Measurements from ENCODE around the gene MTHFR. TPM values are rescaled to one million over a fixed set of nuclear protein-coding genes. Genes with fewer than 3 reads are reported as not detected.

Gene MTHFR
- total and polyA plus RNA-seq, 2 of the 4 experiments (the other 2 are of a cell fraction) = 7.3 to 7.4 TPM

- no peak overlapping the region for H2BK15ac ChIP-seq (ENCODE audit: low read depth, low read length)
- in situ Hi-C loops (cut with MboI; ENCODE audit: low sequenced_read_pairs) = no loop called here
- no peak overlapping the region for H3K56ac ChIP-seq (ENCODE audit: extremely low read depth, insufficient read depth, low read length)
- no TSS peak for BruUV-seq (replicated peaks)
- H2BK20ac ChIP-seq (ENCODE audit: low read depth, low read length) = no peak overlapping the region
- no peak overlapping the region for H3K4ac ChIP-seq (ENCODE audit: low read depth, low read length)
- H3K27me3 ChIP-seq (ENCODE audit: control insufficient read depth, insufficient read depth, low read length) = no peaks in the 10 kb centered on the region
- no peak overlapping the region for H3K27ac ChIP-seq (ENCODE audit: insufficient read depth, low read length)
- peaks cover 4 to 38% of the 10 kb centered on the region in 2 experiments; a peak in 3 of 4 replicates for H3K79me1 ChIP-seq (ENCODE audit: low read depth in 1 of 2, low read length in 2 of 2)
- H3K23ac ChIP-seq (ENCODE audit: low read depth, low read length) = no peak overlapping the region
- H2AK5ac ChIP-seq (ENCODE audit: low read depth, low read length) = no peak overlapping the region
- no peak overlapping the region for H3K14ac ChIP-seq (replicated peaks; ENCODE audit: low read depth, low read length)
- intact Hi-C loops (cut with micrococcal nuclease) = loop anchor here (5.0 kb wide), 1 partner anchor 118 kb away; the partner anchor contains the start of gene MAD2L2
- peaks cover 28% of the 10 kb centered on the region for H3K36me3 ChIP-seq (ENCODE audit: control insufficient read depth, insufficient read depth, low read length)
- peaks cover 17% of the 10 kb centered on the region for H3K4me1 ChIP-seq (ENCODE audit: control insufficient read depth, insufficient read depth, low read length)
- H4K5ac ChIP-seq (ENCODE audit: low read depth, low read length) = no peak overlapping the region
- no peak overlapping the region for H2AFZ ChIP-seq (replicated peaks; ENCODE audit: low read length, poor library complexity)
- H3K9me1 ChIP-seq (ENCODE audit: insufficient read depth, low read length) = peaks cover 3% of the 10 kb centered on the region; the same call in 1 of the 2 replicates
- no peak overlapping the region for H3K4me3 ChIP-seq (ENCODE audit: insufficient read depth, low read depth, low read length)
- TF ChIP-seq CTCF (conservative IDR thresholded peaks at IDR 0.05; ENCODE audit: low read depth, low read length) (no peak), POLR2A (IDR thresholded peaks at IDR 0.05; ENCODE audit: low read depth, low read length) (no peak), MXI1 (IDR thresholded peaks at IDR 0.05; ENCODE audit: borderline replicate concordance, low read depth, low read length) (no peak), BHLHE40 (IDR thresholded peaks at IDR 0.05; ENCODE audit: low read depth, low read length) (no peak), ELK1 (IDR thresholded peaks at IDR 0.05; ENCODE audit: borderline replicate concordance, low read depth, low read length) (no peak), FOS (IDR thresholded peaks at IDR 0.05; ENCODE audit: low read depth, low read length) (no peak), NFE2L2 (IDR thresholded peaks at IDR 0.05; ENCODE audit: low read depth, low read length) (no peak), RAD21 (IDR thresholded peaks at IDR 0.05; ENCODE audit: low read length) (no peak), CEBPB (IDR thresholded peaks at IDR 0.05; ENCODE audit: low read depth, low read length) (no peak), MAZ (IDR thresholded peaks at IDR 0.05; ENCODE audit: borderline replicate concordance, low read depth, low read length) (no peak), RCOR1 (IDR thresholded peaks at IDR 0.05; ENCODE audit: insufficient replicate concordance, low read length) (no peak), SMC3 (IDR thresholded peaks at IDR 0.05; ENCODE audit: low read depth, low read length) (no peak), MAFK (IDR thresholded peaks at IDR 0.05; ENCODE audit: low read depth, low read length) (no peak), CHD1 (IDR thresholded peaks at IDR 0.05; ENCODE audit: low read depth, low read length) (no peak), USF2 (IDR thresholded peaks at IDR 0.05; ENCODE audit: low read depth, low read length) (no peak), RFX5 (IDR thresholded peaks at IDR 0.05; ENCODE audit: low read depth, low read length) (no peak)
- no peak overlapping the region for H3K4me2 ChIP-seq (ENCODE audit: low read depth, low read length)
- peak overlapping the region; percentile 37 for H2AK9ac ChIP-seq (replicated peaks; ENCODE audit: low read depth, low read length, poor library complexity)
- no peak for ATAC-seq (ENCODE audit: low read depth)
- no peak overlapping the region for H4K91ac ChIP-seq (ENCODE audit: insufficient read depth, low read depth, low read length)
- H3K9ac ChIP-seq (ENCODE audit: low read depth, low read length) = no peak overlapping the region
- no peaks in the 10 kb centered on the region for H4K20me1 ChIP-seq (ENCODE audit: insufficient read depth, low read length)
- dilution Hi-C loops (cut with HindIII; ENCODE audit: low sequenced_read_pairs, unreplicated experiment) = no loop called here
- no peak overlapping the region for H2BK5ac ChIP-seq (ENCODE audit: low read depth, low read length, poor library complexity, severe bottlenecking)
- 100% methylated on average over 1 of the region's 8 CpGs; no CpG with 5 or more reads in 1 of the 2 experiments for WGBS, 2 experiments (ENCODE audit: extremely low coverage in 2 of 2, insufficient read length in 1 of 2)
- no peaks in the 10 kb centered on the region for H3K9me3 ChIP-seq (ENCODE audit: control insufficient read depth, insufficient read depth, low read length)
- no peak overlapping the region for H3K18ac ChIP-seq (ENCODE audit: low read depth, low read length)
- ChIA-PET CTCF (no interaction called here), POLR2A (ENCODE audit: unreplicated experiment) (no interaction called here)
- no peak overlapping the region for H4K8ac ChIP-seq (ENCODE audit: low read depth in 2 of 2, low read length in 2 of 2)
- DNase-seq = no peak
- H2BK120ac ChIP-seq (ENCODE audit: low read depth, low read length) = no peak overlapping the region
Measured at GRCh38 chr1:11800391-11800755, 5.4 kb downstream of the MTHFR start.
